ENCODE measurements around the gene RBBP8NL. TPM values are rescaled to one million over a fixed set of nuclear protein-coding genes. Genes with fewer than 3 reads are reported as not detected.

RBBP8NL gene
- total and polyA plus RNA-seq, 2 of the 8 experiments (the other 6 are each of a cell fraction or from before 2014, with no cell fraction given): 0.43 to 0.48 TPM

GRCh38 chr20:62451970-62452369 lies 24.6 kb upstream of the RBBP8NL start:
- H3K4me3 ChIP-seq (ENCODE audit: extremely low read depth in 1 of 4, insufficient read depth in 2 of 4, low read depth in 3 of 4, low read length in 4 of 4): no peak overlapping the region
- H2BK120ac ChIP-seq (replicated peaks; ENCODE audit: low read depth, low read length): no peak overlapping the region
- 0 out of 2 replicates have a peak overlapping the region, but pooled peaks have one; percentile 50 for H2BK12ac ChIP-seq (ENCODE audit: low read depth, low read length)
- no peak for FAIRE-seq
- no peak overlapping the region for H3K18ac ChIP-seq (ENCODE audit: extremely low read depth, low read length)
- no peak overlapping the region for H4K8ac ChIP-seq (ENCODE audit: extremely low read depth, insufficient read depth, low read length)
- no peak for DNase-seq (ENCODE audit: low read depth in 1 of 2, low spot score in 2 of 2)
- H2AFZ ChIP-seq (ENCODE audit: low read length): no peak overlapping the region
- no peak overlapping the region for H4K5ac ChIP-seq (ENCODE audit: insufficient read length, low read depth, low read length)
- WGBS, 2 experiments (ENCODE audit: extremely low coverage in 1 of 2, insufficient coverage in 1 of 2, insufficient read length in 1 of 2, insufficient replicate concordance in 2 of 2, low coverage in 1 of 2, low lambda C conversion rate in 2 of 2, missing lambda C conversion rate in 1 of 2): 54 to 67% methylated on average over 1 to 3 of the region's 3 CpGs
- no peak overlapping the region for H3K9ac ChIP-seq (replicated peaks in 1 of 4; ENCODE audit: extremely low read depth in 1 of 4, low read depth in 3 of 4, low read length in 3 of 4)
- H3K4me2 ChIP-seq (ENCODE audit: insufficient read depth in 1 of 2, low read depth in 2 of 2, low read length in 2 of 2): no peak overlapping the region
- H3K4ac ChIP-seq (replicated peaks; ENCODE audit: insufficient read length, low read depth, low read length): no peak overlapping the region
- no peaks in the 10 kb centered on the region for H3K79me2 ChIP-seq (ENCODE audit: control insufficient read depth in 1 of 2, insufficient read depth in 2 of 2, low read length in 2 of 2)
- no peaks in the 10 kb centered on the region for H4K20me1 ChIP-seq (replicated peaks in 1 of 2; ENCODE audit: control insufficient read depth in 1 of 2, insufficient read depth in 2 of 2, low read length in 2 of 2)
- ChIA-PET POLR2A (ENCODE audit: partially characterized antibody) (no interaction called here), CTCF (ENCODE audit: partially characterized antibody) (no interaction called here)
- no peaks in the 10 kb centered on the region for H3K27me3 ChIP-seq (replicated peaks in 1 of 4; ENCODE audit: control insufficient read depth in 3 of 4, extremely low read depth in 1 of 4, insufficient read depth in 3 of 4, low read length in 3 of 4)
- H2BK5ac ChIP-seq (ENCODE audit: low read depth, low read length): no peak overlapping the region
- no peak overlapping the region for H3K23ac ChIP-seq (ENCODE audit: insufficient read length)
- peaks cover 3% of the 10 kb centered on the region; the same call in 1 of the 2 replicates for H3K23me2 ChIP-seq (ENCODE audit: low read depth, low read length)
- H2BK15ac ChIP-seq (ENCODE audit: low read length): peak overlapping the region; percentile 61; the same call in 1 of the 2 replicates
- peak overlapping the region; percentile 82; the same call in 1 of the 2 replicates for H2AK5ac ChIP-seq (ENCODE audit: low read depth, low read length)
- H2BK20ac ChIP-seq (ENCODE audit: low read length): no peak overlapping the region
- H3K14ac ChIP-seq (ENCODE audit: insufficient read length): no peak overlapping the region
- no peak overlapping the region for H3K27ac ChIP-seq (ENCODE audit: low read depth, low read length)
- H4K91ac ChIP-seq (replicated peaks; ENCODE audit: insufficient read length, low read length): peak overlapping the region; percentile 56
- H3K36me3 ChIP-seq (ENCODE audit: control insufficient read depth in 2 of 4, insufficient read depth in 4 of 4, low read length in 3 of 4): no peaks in the 10 kb centered on the region
- H3K4me1 ChIP-seq (replicated peaks in 1 of 4; ENCODE audit: control insufficient read depth in 3 of 4, insufficient read depth in 4 of 4, low read length in 3 of 4): peaks cover 0 to 4% (median 0%) of the 10 kb centered on the region in 4 experiments; a peak in 1 of 7 replicates
- H3K56ac ChIP-seq (replicated peaks; ENCODE audit: insufficient read length, low read depth, low read length): no peak overlapping the region
- no peaks in the 10 kb centered on the region for H3K79me1 ChIP-seq (ENCODE audit: low read depth, low read length)
- no peaks in the 10 kb centered on the region for H3K9me3 ChIP-seq (ENCODE audit: insufficient read depth in 2 of 2, low read depth in 1 of 2, low read length in 1 of 2)
- TF ChIP-seq CHD2 (IDR thresholded peaks at IDR 0.05; ENCODE audit: low read length): no peak
- no peak for TF ChIP-seq RNF2 (IDR thresholded peaks at IDR 0.05; ENCODE audit: borderline replicate concordance, low read depth, low read length, missing control alignments, poor library complexity, severe bottlenecking)
- no peak for TF ChIP-seq E2F6 (IDR thresholded peaks at IDR 0.05)
- no peak for TF ChIP-seq SP2 (IDR thresholded peaks at IDR 0.05; ENCODE audit: low read length)
- no peak for TF ChIP-seq TAF7 (optimal IDR thresholded peaks at IDR 0.05; ENCODE audit: borderline replicate concordance, low read depth, low read length)
- no peak for TF ChIP-seq CEBPB (IDR thresholded peaks at IDR 0.05; ENCODE audit: low read depth, low read length)
- no peak for TF ChIP-seq SIRT6 (IDR thresholded peaks at IDR 0.05; ENCODE audit: low read length)
- TF ChIP-seq POLR2A (IDR thresholded peaks at IDR 0.05; ENCODE audit: control extremely low read depth in 1 of 2, low read depth in 2 of 2, low read length in 2 of 2): no peak
- TF ChIP-seq SIX5 (IDR thresholded peaks at IDR 0.05; ENCODE audit: low read depth, low read length): no peak
- TF ChIP-seq GTF2F1 (IDR thresholded peaks at IDR 0.05; ENCODE audit: borderline replicate concordance, low read depth, low read length): no peak
- TF ChIP-seq RFX5 (IDR thresholded peaks at IDR 0.05; ENCODE audit: borderline replicate concordance, low read depth, low read length): no peak
- TF ChIP-seq POU5F1 (IDR thresholded peaks at IDR 0.05; ENCODE audit: low read depth, low read length): no peak
- no peak for TF ChIP-seq HDAC2 (IDR thresholded peaks at IDR 0.05; ENCODE audit: borderline replicate concordance in 1 of 2, low read depth in 2 of 2, low read length in 2 of 2)
- no peak for TF ChIP-seq SAP30 (IDR thresholded peaks at IDR 0.05; ENCODE audit: insufficient read depth, insufficient replicate concordance, low read length)

Measured in H1 (cell line).